Prostate gland (tissue), 2 donors: ENCODE results near the gene MTCL3.

Experiments used
- POLR2A ChIP-seq: fragments of 450-650 bp; IDR thresholded peaks from one replicate; pipeline ENCODE4 v1.6.1; 2016; ENCODE audit warnings: antibody characterized with exemption, mild to moderate bottlenecking
- POLR2AphosphoS5 ChIP-seq: sonication (generic); formaldehyde crosslinking; IDR thresholded peaks from one replicate; pipeline ENCODE4 v1.6.1; 2017; ENCODE audit warnings: antibody characterized with exemption
- TF ChIP-seq, protein P1 (sequence below), 4 experiments: fragments of 200-600 bp in 2 of 4; fragments of 450-650 bp in 2 of 4; sonication (generic) in 2 of 4; IDR thresholded peaks; 1 replicate in 3 of 4; 2 replicates in 1 of 4; pipeline ENCODE4 v1.5.1; 2016 to 2019; ENCODE audit warnings: antibody characterized with exemption in 4 of 4, mild to moderate bottlenecking in 2 of 4, moderate library complexity in 2 of 4

DNA sequence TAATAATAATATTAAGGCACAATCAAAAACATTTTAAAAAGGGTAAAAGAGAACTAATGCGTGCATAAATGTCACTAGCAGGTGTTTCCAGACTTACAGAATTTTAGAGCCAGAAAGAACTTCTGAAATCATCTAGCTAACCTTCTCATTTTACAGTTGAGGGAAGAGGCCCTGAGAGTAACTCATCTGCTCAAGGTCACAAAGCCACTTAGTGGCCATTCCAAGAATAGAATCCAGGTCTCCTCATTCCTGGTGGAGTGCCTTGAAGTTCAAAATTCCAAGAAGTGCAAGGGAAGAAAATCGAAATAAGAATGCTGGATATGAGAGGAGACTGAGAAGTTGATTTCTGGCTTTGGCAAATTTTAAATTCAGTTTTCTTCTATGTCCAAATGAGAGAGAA lies 56.8 kb downstream of the MTCL3 start:
- TF ChIP-seq, protein P1, sequence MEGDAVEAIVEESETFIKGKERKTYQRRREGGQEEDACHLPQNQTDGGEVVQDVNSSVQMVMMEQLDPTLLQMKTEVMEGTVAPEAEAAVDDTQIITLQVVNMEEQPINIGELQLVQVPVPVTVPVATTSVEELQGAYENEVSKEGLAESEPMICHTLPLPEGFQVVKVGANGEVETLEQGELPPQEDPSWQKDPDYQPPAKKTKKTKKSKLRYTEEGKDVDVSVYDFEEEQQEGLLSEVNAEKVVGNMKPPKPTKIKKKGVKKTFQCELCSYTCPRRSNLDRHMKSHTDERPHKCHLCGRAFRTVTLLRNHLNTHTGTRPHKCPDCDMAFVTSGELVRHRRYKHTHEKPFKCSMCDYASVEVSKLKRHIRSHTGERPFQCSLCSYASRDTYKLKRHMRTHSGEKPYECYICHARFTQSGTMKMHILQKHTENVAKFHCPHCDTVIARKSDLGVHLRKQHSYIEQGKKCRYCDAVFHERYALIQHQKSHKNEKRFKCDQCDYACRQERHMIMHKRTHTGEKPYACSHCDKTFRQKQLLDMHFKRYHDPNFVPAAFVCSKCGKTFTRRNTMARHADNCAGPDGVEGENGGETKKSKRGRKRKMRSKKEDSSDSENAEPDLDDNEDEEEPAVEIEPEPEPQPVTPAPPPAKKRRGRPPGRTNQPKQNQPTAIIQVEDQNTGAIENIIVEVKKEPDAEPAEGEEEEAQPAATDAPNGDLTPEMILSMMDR (IDR thresholded peaks at IDR 0.05): no peak
- TF ChIP-seq POLR2AphosphoS5 (no peak), POLR2A (no peak)
